ENCODE data around the gene DIS3L2. TPM values are rescaled to one million over a fixed set of nuclear protein-coding genes. Genes with fewer than 3 reads are reported as not detected.

DIS3L2 gene
- total RNA-seq, 1 donor, result 39.0 TPM

GRCh38 chr2:232249096-232249495 is 287.6 kb downstream of the DIS3L2 start:
- no peak for DNase-seq (ENCODE audit: low read depth in 2 of 3, low spot score in 2 of 3)

GRCh38 chr2:232250246-232251175 is 289.0 kb downstream of the DIS3L2 start:
- DNase-seq (ENCODE audit: low read depth in 2 of 3, low spot score in 2 of 3), result no peak

GRCh38 chr2:232255033-232255432 is 293.5 kb downstream of the DIS3L2 start:
- no peak for DNase-seq (ENCODE audit: low read depth in 2 of 3, low spot score in 2 of 3)

- no peak for DNase-seq (ENCODE audit: low read depth in 2 of 3, low spot score in 2 of 3)
Observed at GRCh38 chr2:232260075-232260474, 298.6 kb downstream of the DIS3L2 start.

GRCh38 chr2:232261776-232262175 is 300.3 kb downstream of the DIS3L2 start:
- no peak for DNase-seq (ENCODE audit: low read depth in 2 of 3, low spot score in 2 of 3)

GRCh38 chr2:232263295-232263694 is 301.8 kb downstream of the DIS3L2 start:
- DNase-seq (ENCODE audit: low read depth in 2 of 3, low spot score in 2 of 3), result no peak

- DNase-seq (ENCODE audit: low read depth in 2 of 3, low spot score in 2 of 3), result no peak
Observed at GRCh38 chr2:232264081-232264480, 302.6 kb downstream of the DIS3L2 start.

GRCh38 chr2:232265329-232265728 is 303.8 kb downstream of the DIS3L2 start:
- DNase-seq (ENCODE audit: low read depth in 2 of 3, low spot score in 2 of 3), result no peak

- DNase-seq (ENCODE audit: low read depth in 2 of 3, low spot score in 2 of 3), result no peak
Observed at GRCh38 chr2:232268636-232269165, 307.2 kb downstream of the DIS3L2 start.

- no peak for DNase-seq (ENCODE audit: low read depth in 2 of 3, low spot score in 2 of 3)
Observed at GRCh38 chr2:232269867-232270266, 308.4 kb downstream of the DIS3L2 start.

- DNase-seq (ENCODE audit: low read depth in 2 of 3, low spot score in 2 of 3), result no peak
Observed at GRCh38 chr2:232273903-232274643, 312.6 kb downstream of the DIS3L2 start.

- DNase-seq (ENCODE audit: low read depth in 2 of 3, low spot score in 2 of 3), result no peak
Observed at GRCh38 chr2:232275670-232276069, 314.2 kb downstream of the DIS3L2 start.

- DNase-seq (ENCODE audit: low read depth in 2 of 3, low spot score in 2 of 3), result no peak
Observed at GRCh38 chr2:232276084-232276732, 314.7 kb downstream of the DIS3L2 start.

- DNase-seq (ENCODE audit: low read depth in 2 of 3, low spot score in 2 of 3), result no peak
Observed at GRCh38 chr2:232276733-232277313, 315.3 kb downstream of the DIS3L2 start.

GRCh38 chr2:232278534-232278933 is 317.0 kb downstream of the DIS3L2 start:
- DNase-seq (ENCODE audit: low read depth in 2 of 3, low spot score in 2 of 3), result no peak

GRCh38 chr2:232280341-232280740 is 318.8 kb downstream of the DIS3L2 start:
- no peak for DNase-seq (ENCODE audit: low read depth in 2 of 3, low spot score in 2 of 3)

GRCh38 chr2:232281858-232282507 is 320.5 kb downstream of the DIS3L2 start:
- no peak for DNase-seq (ENCODE audit: low read depth in 2 of 3, low spot score in 2 of 3)

GRCh38 chr2:232282508-232283055 is 321.1 kb downstream of the DIS3L2 start:
- DNase-seq (ENCODE audit: low read depth in 2 of 3, low spot score in 2 of 3), result no peak

- no peak for DNase-seq (ENCODE audit: low read depth in 2 of 3, low spot score in 2 of 3)
Observed at GRCh38 chr2:232286001-232286868, 324.7 kb downstream of the DIS3L2 start.
